Hepatocyte (in vitro differentiated cells): ENCODE measurements around the gene NR2E3. TPM values are rescaled to one million over a fixed set of nuclear protein-coding genes. Genes with fewer than 3 reads are reported as not detected.
A peak's percentile ranks its signal among the peaks of the same experiment; 100 is the strongest.

Experiments used
- DNase-seq: peaks from one replicate; pipeline ENCODE4 v3.0.0-alpha.2; 2016; ENCODE audit warnings: low spot score
- H2AFZ ChIP-seq: fragments of 200-600 bp; sonication (generic); 2 replicates; pipeline ENCODE4 v1.6.0; 2016; ENCODE audit warnings: antibody characterized with exemption, mild to moderate bottlenecking
- H3K27ac ChIP-seq: fragments of 200-600 bp; sonication (generic); 2 replicates; pipeline ENCODE4 v1.5.1; 2016; ENCODE audit warnings: mild to moderate bottlenecking
- H3K27me3 ChIP-seq: fragments of 200-600 bp; sonication (generic); 2 replicates; pipeline ENCODE4 v1.6.1; 2016
- H3K36me3 ChIP-seq: fragments of 200-600 bp; sonication (generic); replicated peaks from 2 replicates; pipeline ENCODE4 v1.5.1; 2016; ENCODE audit warnings: low read depth; ENCODE audit not compliant: insufficient read depth
- H3K4me1 ChIP-seq: fragments of 200-600 bp; sonication (generic); 2 replicates; pipeline ENCODE4 v1.5.1; 2016; ENCODE audit warnings: mild to moderate bottlenecking, moderate library complexity; ENCODE audit not compliant: insufficient read depth
- H3K4me2 ChIP-seq: fragments of 200-600 bp; sonication (generic); 2 replicates; pipeline ENCODE4 v1.6.0; 2016
- H3K4me3 ChIP-seq: fragments of 200-600 bp; sonication (generic); 2 replicates; pipeline ENCODE4 v1.5.1; 2016; ENCODE audit warnings: mild to moderate bottlenecking
- H3K79me2 ChIP-seq: fragments of 200-600 bp; sonication (generic); 2 replicates; pipeline ENCODE4 v1.6.0; 2017; ENCODE audit warnings: mild to moderate bottlenecking
- H3K9me2 ChIP-seq: fragments of 200-600 bp; sonication (generic); replicated peaks from 2 replicates; pipeline ENCODE4 v1.6.0; 2017; ENCODE audit warnings: mild to moderate bottlenecking; ENCODE audit not compliant: insufficient read depth
- H3K9me3 ChIP-seq: fragments of 200-600 bp; sonication (generic); 2 replicates; pipeline ENCODE4 v1.5.1; 2016; ENCODE audit warnings: low read depth, mild to moderate bottlenecking
- H4K20me1 ChIP-seq: fragments of 200-600 bp; sonication (generic); 2 replicates; pipeline ENCODE4 v1.6.0; 2016; ENCODE audit warnings: mild to moderate bottlenecking; ENCODE audit not compliant: insufficient read depth, poor library complexity, severe bottlenecking
- CTCF ChIP-seq: fragments of 200-600 bp; sonication (generic); IDR thresholded peaks from 2 replicates; pipeline ENCODE4 v1.5.1; 2016; ENCODE audit warnings: antibody characterized with exemption, mild to moderate bottlenecking; ENCODE audit not compliant: poor library complexity
- EZH2 ChIP-seq: fragments of 200-600 bp; sonication (generic); IDR thresholded peaks from 2 replicates; pipeline ENCODE4 v1.6.1; 2016; ENCODE audit warnings: antibody characterized with exemption, mild to moderate bottlenecking, borderline replicate concordance
- EZH2phosphoT487 ChIP-seq: fragments of 200-600 bp; sonication (generic); IDR thresholded peaks from one replicate; pipeline ENCODE4 v1.6.1; 2018; ENCODE audit warnings: antibody characterized with exemption, mild to moderate bottlenecking, low read depth, moderate library complexity; ENCODE audit not compliant: unreplicated experiment, severe bottlenecking
- WGBS: methylation state at CpG from one replicate; pipeline ENCODE4 v1.1.6; 2016; ENCODE audit warnings: low lambda C conversion rate; ENCODE audit errors: missing lambda C conversion rate; 5-methylcytosine and 5-hydroxymethylcytosine counted together
- polyA plus RNA-seq: library from polyadenylated mRNA; unstranded; fragments of >200 nt; fragmentation: Nextera tagmentation; extraction: Ambion mirVana; gene quantifications from 2 replicates; pipeline ENCODE4 v1.2.1, GENCODE V29; 2016
- total RNA-seq: library from RNA; depleted of rRNA; stranded (reverse); fragments of >200 nt; gene quantifications from 2 replicates; pipeline ENCODE4 v1.2.3, GENCODE V29; 2014

NR2E3 gene
- total and polyA plus RNA-seq, 2 experiments from 2014 or later: 0.40 TPM; not detected in 1

GRCh38 chr15:71791975-71792374 lies 18.4 kb upstream of the NR2E3 start:
- no peak overlapping the region for H3K4me2 ChIP-seq
- H3K4me1 ChIP-seq: peaks cover 4% of the 10 kb centered on the region
- H3K9me2 ChIP-seq: no peaks in the 10 kb centered on the region
- WGBS: 97% methylated on average over 7 of the region's 7 CpGs
- no peaks in the 10 kb centered on the region for H3K79me2 ChIP-seq
- no peaks in the 10 kb centered on the region for H3K36me3 ChIP-seq
- H3K9me3 ChIP-seq: no peaks in the 10 kb centered on the region
- no peaks in the 10 kb centered on the region for H3K27me3 ChIP-seq
- H3K4me3 ChIP-seq: no peak overlapping the region
- H4K20me1 ChIP-seq: no peaks in the 10 kb centered on the region
- no peak for TF ChIP-seq EZH2phosphoT487
- TF ChIP-seq CTCF: no peak
- TF ChIP-seq EZH2: no peak
- no peak overlapping the region for H2AFZ ChIP-seq
- H3K27ac ChIP-seq: peak overlapping the region; percentile 70
- DNase-seq: no peak

- 67% methylated on average over 2 of the region's 2 CpGs for WGBS
- H3K27me3 ChIP-seq: no peaks in the 10 kb centered on the region
- H4K20me1 ChIP-seq: no peaks in the 10 kb centered on the region
- H3K79me2 ChIP-seq: no peaks in the 10 kb centered on the region
- H3K27ac ChIP-seq: no peak overlapping the region
- DNase-seq: no peak
- no peak overlapping the region for H2AFZ ChIP-seq
- no peaks in the 10 kb centered on the region for H3K9me2 ChIP-seq
- H3K9me3 ChIP-seq: no peaks in the 10 kb centered on the region
- H3K4me3 ChIP-seq: no peak overlapping the region
- peaks cover 4% of the 10 kb centered on the region for H3K4me1 ChIP-seq
- H3K4me2 ChIP-seq: no peak overlapping the region
- no peaks in the 10 kb centered on the region for H3K36me3 ChIP-seq
- TF ChIP-seq EZH2phosphoT487 (no peak), CTCF (no peak), EZH2 (no peak)
Observed at GRCh38 chr15:71792521-71792920, 17.8 kb upstream of the NR2E3 start.

- Histone ChIP-seq H2AFZ (no peak overlapping the region), H3K4me2 (no peak overlapping the region), H3K4me1 (no peaks in the 10 kb centered on the region), H3K9me3 (no peaks in the 10 kb centered on the region), H4K20me1 (no peaks in the 10 kb centered on the region), H3K79me2 (no peaks in the 10 kb centered on the region), H3K27ac (no peak overlapping the region), H3K9me2 (no peaks in the 10 kb centered on the region), H3K36me3 (no peaks in the 10 kb centered on the region), H3K27me3 (no peaks in the 10 kb centered on the region), H3K4me3 (no peak overlapping the region)
- no peak for DNase-seq
- WGBS: 79% methylated on average over 6 of the region's 6 CpGs
- TF ChIP-seq EZH2: no peak
- no peak for TF ChIP-seq EZH2phosphoT487
- no peak for TF ChIP-seq CTCF
Observed at GRCh38 chr15:71798641-71799040, 11.7 kb upstream of the NR2E3 start.

GRCh38 chr15:71800190-71800589 lies 10.2 kb upstream of the NR2E3 start:
- TF ChIP-seq CTCF (no peak), EZH2phosphoT487 (no peak), EZH2 (no peak)
- no peaks in the 10 kb centered on the region for H3K79me2 ChIP-seq
- no peaks in the 10 kb centered on the region for H3K9me2 ChIP-seq
- WGBS: 95% methylated on average over 3 of the region's 3 CpGs
- H4K20me1 ChIP-seq: no peaks in the 10 kb centered on the region
- H3K36me3 ChIP-seq: no peaks in the 10 kb centered on the region
- H3K27ac ChIP-seq: no peak overlapping the region
- H3K27me3 ChIP-seq: no peaks in the 10 kb centered on the region
- H2AFZ ChIP-seq: no peak overlapping the region
- H3K4me1 ChIP-seq: no peaks in the 10 kb centered on the region
- DNase-seq: no peak
- H3K4me3 ChIP-seq: no peak overlapping the region
- H3K4me2 ChIP-seq: no peak overlapping the region
- no peaks in the 10 kb centered on the region for H3K9me3 ChIP-seq
